Mammary epithelial cell (primary cell): Measurements from ENCODE around the gene TMEM191B.
"Not testable (repeated sequence)": the region's sequence is repeated elsewhere in the genome, so short reads cannot be mapped to it uniquely, and the experiment has no call there.

Source experiments
- CTCF ChIP-seq, 2 donors: IDR thresholded peaks in 1 of 2; conservative IDR thresholded peaks in 1 of 2; 2 replicates each; pipeline ENCODE4 v1.5.1; 2011 to 2012; ENCODE audit warnings: inconsistent platforms in 2 of 2, low read length in 2 of 2, mild to moderate bottlenecking in 2 of 2, control low read depth in 1 of 2, low read depth in 1 of 2; ENCODE audit not compliant: insufficient read depth in 1 of 2; ENCODE audit errors: extremely low read depth in 1 of 2
- EZH2 ChIP-seq: IDR thresholded peaks from 2 replicates; pipeline ENCODE4 v1.6.1; 2012; ENCODE audit warnings: low read length, inconsistent platforms, borderline replicate concordance

GRCh38 chr22:18534315-18534714, 6.7 kb downstream of the TMEM191B start:
- TF ChIP-seq CTCF (conservative IDR thresholded peaks at IDR 0.05 in 1 of 2, IDR thresholded peaks at IDR 0.05 in 1 of 2; ENCODE audit: extremely low read depth in 1 of 2, insufficient read depth in 1 of 2, low read depth in 1 of 2, low read length in 2 of 2); EZH2: not testable (repeated sequence)
